ENCODE data around the gene CLIC6.

DNA sequence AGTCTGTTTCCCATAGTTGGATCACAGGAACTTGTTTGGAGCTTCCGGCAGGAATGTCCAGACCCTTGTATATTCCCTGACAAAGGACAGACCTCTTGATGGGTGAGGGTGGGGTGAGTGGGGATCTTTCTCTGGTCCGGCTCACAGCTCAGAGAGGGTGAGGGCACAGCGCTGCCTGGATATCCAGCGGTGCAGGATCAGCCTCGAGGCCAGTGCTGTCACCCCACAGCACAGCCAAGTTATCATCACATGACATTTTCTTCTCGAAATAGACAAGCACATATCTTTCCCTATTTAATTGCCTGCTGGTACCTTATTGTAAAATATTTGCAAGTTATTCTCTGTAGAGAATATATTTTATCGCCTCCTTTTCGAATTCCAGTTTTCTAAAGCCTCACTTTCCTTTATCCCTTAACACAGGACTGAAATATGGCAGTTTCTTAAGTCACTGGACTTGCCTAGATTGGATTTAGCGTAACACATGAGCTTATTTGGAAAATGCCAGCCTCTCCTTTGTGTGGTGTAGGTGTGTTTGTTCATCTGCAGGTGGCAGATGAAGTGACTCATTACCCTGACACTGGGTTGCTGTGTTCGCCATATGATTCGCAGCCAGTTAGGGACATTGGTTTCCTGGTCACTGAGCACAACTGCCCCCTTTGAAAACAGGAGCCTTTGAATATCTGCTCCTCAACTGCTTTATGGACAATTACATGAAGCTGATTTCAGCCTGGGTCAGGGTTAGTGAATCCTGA, 21.4 kb downstream of the CLIC6 start:
- TF ChIP-seq, protein P1, sequence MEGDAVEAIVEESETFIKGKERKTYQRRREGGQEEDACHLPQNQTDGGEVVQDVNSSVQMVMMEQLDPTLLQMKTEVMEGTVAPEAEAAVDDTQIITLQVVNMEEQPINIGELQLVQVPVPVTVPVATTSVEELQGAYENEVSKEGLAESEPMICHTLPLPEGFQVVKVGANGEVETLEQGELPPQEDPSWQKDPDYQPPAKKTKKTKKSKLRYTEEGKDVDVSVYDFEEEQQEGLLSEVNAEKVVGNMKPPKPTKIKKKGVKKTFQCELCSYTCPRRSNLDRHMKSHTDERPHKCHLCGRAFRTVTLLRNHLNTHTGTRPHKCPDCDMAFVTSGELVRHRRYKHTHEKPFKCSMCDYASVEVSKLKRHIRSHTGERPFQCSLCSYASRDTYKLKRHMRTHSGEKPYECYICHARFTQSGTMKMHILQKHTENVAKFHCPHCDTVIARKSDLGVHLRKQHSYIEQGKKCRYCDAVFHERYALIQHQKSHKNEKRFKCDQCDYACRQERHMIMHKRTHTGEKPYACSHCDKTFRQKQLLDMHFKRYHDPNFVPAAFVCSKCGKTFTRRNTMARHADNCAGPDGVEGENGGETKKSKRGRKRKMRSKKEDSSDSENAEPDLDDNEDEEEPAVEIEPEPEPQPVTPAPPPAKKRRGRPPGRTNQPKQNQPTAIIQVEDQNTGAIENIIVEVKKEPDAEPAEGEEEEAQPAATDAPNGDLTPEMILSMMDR (IDR thresholded peaks at IDR 0.05): no peak
- TF ChIP-seq ZFX (IDR thresholded peaks at IDR 0.05; ENCODE audit: borderline replicate concordance): no peak
